ENCODE results near the gene SINHCAF.
"Not testable (repeated sequence)": the region's sequence is repeated elsewhere in the genome, so short reads cannot be mapped to it uniquely, and the experiment has no call there.

SINHCAF gene

DNA sequence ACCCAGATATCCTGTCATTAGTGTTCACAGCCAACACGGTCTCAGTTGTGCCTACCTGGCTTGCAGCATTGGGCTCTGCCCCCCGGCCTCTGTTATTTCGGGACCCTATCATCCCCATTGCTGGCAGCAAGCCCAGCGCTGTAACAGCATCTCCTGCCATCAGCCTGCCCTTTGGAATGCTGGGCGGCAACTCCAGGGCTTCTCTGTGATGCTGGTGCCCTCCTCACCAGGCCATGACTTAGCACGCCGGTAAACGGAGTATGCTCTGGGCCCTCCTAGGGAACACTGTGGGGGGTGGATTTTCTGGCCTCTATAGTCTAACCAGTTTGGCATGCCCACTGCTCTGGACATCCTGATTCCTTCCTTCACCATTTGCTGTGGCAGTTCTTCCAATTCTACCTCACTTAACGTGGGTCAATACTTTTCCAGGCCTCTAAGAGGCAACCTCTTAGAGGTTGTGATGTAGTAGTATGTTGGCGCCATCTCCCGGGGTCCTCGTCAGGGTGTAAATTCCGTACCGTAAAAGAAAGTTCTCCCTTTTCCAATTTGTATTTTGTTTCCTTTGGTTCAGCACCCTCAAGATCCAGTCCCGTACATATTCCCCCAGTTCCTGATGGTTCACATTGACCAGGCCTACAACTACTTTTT lies 80.0 kb downstream of the SINHCAF start:
- ATAC-seq: no peak
- TF ChIP-seq ZC3H10 (CRISPR knock-in tag; IDR thresholded peaks at IDR 0.05) (no peak), TOX (CRISPR knock-in tag; IDR thresholded peaks at IDR 0.05; ENCODE audit: borderline replicate concordance) (no peak), GLIS3 (CRISPR knock-in tag; IDR thresholded peaks at IDR 0.05) (no peak), ZFP30 (CRISPR knock-in tag; IDR thresholded peaks at IDR 0.05) (no peak), ZNF70 (CRISPR knock-in tag; IDR thresholded peaks at IDR 0.05) (no peak), SNAI2 (CRISPR knock-in tag; IDR thresholded peaks at IDR 0.05) (no peak), ZNF8 (CRISPR knock-in tag; IDR thresholded peaks at IDR 0.05) (no peak), OSR1 (CRISPR knock-in tag; IDR thresholded peaks at IDR 0.05) (no peak), ISL1 (CRISPR knock-in tag; IDR thresholded peaks at IDR 0.05) (no peak), TCF4 (CRISPR knock-in tag; IDR thresholded peaks at IDR 0.05; ENCODE audit: borderline replicate concordance) (no peak), BACH2 (CRISPR knock-in tag; IDR thresholded peaks at IDR 0.05; ENCODE audit: borderline replicate concordance) (no peak), ZFP3 (CRISPR knock-in tag; IDR thresholded peaks at IDR 0.05) (no peak)
- TF ChIP-seq, protein P1, sequence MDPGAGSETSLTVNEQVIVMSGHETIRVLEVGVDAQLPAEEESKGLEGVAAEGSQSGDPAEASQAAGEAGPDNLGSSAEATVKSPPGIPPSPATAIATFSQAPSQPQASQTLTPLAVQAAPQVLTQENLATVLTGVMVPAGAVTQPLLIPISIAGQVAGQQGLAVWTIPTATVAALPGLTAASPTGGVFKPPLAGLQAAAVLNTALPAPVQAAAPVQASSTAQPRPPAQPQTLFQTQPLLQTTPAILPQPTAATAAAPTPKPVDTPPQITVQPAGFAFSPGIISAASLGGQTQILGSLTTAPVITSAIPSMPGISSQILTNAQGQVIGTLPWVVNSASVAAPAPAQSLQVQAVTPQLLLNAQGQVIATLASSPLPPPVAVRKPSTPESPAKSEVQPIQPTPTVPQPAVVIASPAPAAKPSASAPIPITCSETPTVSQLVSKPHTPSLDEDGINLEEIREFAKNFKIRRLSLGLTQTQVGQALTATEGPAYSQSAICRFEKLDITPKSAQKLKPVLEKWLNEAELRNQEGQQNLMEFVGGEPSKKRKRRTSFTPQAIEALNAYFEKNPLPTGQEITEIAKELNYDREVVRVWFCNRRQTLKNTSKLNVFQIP (CRISPR knock-in tag; IDR thresholded peaks at IDR 0.05; ENCODE audit: borderline replicate concordance, low read depth): no peak
- TF ChIP-seq, protein P2, sequence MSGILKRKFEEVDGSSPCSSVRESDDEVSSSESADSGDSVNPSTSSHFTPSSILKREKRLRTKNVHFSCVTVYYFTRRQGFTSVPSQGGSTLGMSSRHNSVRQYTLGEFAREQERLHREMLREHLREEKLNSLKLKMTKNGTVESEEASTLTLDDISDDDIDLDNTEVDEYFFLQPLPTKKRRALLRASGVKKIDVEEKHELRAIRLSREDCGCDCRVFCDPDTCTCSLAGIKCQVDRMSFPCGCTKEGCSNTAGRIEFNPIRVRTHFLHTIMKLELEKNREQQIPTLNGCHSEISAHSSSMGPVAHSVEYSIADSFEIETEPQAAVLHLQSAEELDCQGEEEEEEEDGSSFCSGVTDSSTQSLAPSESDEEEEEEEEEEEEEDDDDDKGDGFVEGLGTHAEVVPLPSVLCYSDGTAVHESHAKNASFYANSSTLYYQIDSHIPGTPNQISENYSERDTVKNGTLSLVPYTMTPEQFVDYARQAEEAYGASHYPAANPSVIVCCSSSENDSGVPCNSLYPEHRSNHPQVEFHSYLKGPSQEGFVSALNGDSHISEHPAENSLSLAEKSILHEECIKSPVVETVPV (CRISPR knock-in tag; IDR thresholded peaks at IDR 0.05): no peak

DNA sequence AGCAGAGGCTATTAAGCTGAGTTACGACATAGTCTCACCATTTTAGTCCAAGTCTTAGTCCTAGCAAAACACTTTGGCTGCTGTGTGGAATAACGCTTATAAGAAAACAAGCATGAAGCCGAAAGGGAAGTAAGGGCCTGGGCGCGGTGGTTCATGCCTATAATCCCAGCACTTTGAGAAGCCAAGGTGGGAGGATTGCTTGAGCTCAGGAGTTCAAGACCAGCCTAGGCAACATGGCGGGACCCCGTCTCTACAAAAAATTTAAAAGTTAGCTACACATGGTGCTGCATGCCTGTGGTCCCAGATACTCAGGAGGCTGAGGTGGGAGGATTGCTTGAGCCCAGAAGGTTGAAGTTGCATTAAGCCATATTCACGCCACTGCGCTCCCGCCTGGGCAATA lies 83.5 kb downstream of the SINHCAF start:
- ATAC-seq: not testable (repeated sequence)

DNA sequence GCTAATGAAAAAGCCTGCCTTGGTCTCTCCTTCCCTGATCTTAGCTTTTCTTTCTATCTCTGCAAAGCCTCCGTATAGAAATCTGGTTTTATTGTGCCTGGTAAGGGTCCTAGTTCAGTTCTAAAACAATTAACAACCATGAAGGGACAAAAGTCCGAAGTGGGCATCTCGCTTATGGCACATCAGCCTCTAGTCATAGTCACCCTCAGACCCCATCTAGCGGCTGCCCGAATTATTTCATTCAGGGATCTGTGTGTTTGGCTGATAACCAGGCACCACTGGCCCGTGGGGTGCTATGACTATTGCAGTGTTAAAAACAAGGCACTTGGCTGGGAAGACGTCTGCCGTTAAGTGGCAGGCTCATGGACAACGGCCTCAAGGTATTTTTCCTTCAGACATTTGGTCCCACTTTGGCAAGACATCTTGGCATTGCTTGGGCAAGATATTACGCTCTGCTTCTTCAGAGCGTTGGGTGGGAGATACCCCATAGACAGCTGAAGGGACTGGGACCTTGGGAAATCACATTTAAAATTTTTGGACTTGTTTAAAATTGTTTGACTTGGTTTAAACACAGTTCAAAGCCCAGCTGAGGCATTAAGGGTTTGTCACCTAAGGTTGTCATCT lies 87.1 kb downstream of the SINHCAF start:
- ATAC-seq: peak; percentile 90
- no peak for TF ChIP-seq TOX (CRISPR knock-in tag; IDR thresholded peaks at IDR 0.05; ENCODE audit: borderline replicate concordance)
- TF ChIP-seq, protein P1 (CRISPR knock-in tag; IDR thresholded peaks at IDR 0.05; ENCODE audit: borderline replicate concordance, low read depth): no peak
- TF ChIP-seq PPARA (CRISPR knock-in tag; IDR thresholded peaks at IDR 0.05; ENCODE audit: borderline replicate concordance): no peak
- no peak for TF ChIP-seq ARNTL (CRISPR knock-in tag; IDR thresholded peaks at IDR 0.05; ENCODE audit: borderline replicate concordance, low read depth)
- no peak for TF ChIP-seq GLIS3 (CRISPR knock-in tag; IDR thresholded peaks at IDR 0.05)
- no peak for TF ChIP-seq RARB (CRISPR knock-in tag; IDR thresholded peaks at IDR 0.05)
- TF ChIP-seq BACH2 (CRISPR knock-in tag; IDR thresholded peaks at IDR 0.05; ENCODE audit: borderline replicate concordance): no peak
- TF ChIP-seq ZNF8 (CRISPR knock-in tag; IDR thresholded peaks at IDR 0.05): no peak

DNA sequence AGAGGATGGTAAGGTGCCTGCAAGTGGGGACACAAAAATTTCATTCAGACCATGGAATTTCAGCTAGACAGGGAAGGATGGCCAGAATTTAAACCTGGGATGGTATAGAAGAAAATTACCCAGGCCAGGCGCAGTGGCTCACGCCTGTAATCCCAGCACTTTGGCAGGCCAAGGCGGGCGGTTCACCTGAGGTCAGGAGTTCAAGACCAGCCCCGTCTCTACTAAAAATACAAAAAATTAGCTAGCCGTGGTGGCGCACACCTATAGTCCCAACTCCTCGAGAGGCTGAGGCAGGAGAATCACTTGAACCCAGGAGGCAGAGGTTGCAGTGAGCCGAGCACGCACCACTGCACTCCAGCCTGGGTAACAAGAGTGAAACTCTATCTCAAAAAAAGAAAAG lies 87.6 kb downstream of the SINHCAF start:
- not testable (repeated sequence) for ATAC-seq

DNA sequence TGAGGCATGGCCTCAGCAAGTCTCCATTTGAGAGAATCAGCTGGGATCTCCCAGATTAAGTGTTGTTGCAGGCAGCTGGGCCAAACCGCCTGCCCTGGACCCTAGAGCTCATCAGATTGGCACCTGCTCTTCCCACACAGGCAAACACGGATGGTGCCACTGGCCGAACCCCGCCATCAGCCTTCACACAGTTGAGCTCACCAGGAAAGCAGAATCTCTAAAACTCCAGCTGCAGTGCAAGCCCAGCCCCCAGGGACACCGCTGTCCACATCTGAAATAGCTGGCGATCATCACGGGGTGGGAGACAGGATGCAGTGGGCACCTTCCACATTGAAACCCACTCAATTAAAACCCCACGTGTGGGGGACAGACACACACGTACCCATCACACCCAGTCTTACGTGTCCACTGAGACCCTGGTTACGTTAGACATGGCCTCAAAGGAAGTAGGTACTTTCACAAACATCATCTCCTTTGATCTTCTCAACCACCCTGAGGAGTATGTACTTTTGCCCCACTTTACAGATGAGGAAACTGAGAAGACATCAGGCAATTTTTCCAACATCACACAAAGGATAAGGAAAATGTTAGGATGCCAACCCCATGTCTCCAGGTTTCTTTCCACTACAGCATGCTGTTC lies 88.8 kb downstream of the SINHCAF start:
- no peak for ATAC-seq
- TF ChIP-seq ZFP3 (CRISPR knock-in tag; IDR thresholded peaks at IDR 0.05): no peak
- no peak for TF ChIP-seq ZNF8 (CRISPR knock-in tag; IDR thresholded peaks at IDR 0.05)
- no peak for TF ChIP-seq ESRRG (CRISPR knock-in tag; IDR thresholded peaks at IDR 0.05)
- no peak for TF ChIP-seq GLIS3 (CRISPR knock-in tag; IDR thresholded peaks at IDR 0.05)
- no peak for TF ChIP-seq ARNTL (CRISPR knock-in tag; IDR thresholded peaks at IDR 0.05; ENCODE audit: borderline replicate concordance, low read depth)
- TF ChIP-seq, protein P3, sequence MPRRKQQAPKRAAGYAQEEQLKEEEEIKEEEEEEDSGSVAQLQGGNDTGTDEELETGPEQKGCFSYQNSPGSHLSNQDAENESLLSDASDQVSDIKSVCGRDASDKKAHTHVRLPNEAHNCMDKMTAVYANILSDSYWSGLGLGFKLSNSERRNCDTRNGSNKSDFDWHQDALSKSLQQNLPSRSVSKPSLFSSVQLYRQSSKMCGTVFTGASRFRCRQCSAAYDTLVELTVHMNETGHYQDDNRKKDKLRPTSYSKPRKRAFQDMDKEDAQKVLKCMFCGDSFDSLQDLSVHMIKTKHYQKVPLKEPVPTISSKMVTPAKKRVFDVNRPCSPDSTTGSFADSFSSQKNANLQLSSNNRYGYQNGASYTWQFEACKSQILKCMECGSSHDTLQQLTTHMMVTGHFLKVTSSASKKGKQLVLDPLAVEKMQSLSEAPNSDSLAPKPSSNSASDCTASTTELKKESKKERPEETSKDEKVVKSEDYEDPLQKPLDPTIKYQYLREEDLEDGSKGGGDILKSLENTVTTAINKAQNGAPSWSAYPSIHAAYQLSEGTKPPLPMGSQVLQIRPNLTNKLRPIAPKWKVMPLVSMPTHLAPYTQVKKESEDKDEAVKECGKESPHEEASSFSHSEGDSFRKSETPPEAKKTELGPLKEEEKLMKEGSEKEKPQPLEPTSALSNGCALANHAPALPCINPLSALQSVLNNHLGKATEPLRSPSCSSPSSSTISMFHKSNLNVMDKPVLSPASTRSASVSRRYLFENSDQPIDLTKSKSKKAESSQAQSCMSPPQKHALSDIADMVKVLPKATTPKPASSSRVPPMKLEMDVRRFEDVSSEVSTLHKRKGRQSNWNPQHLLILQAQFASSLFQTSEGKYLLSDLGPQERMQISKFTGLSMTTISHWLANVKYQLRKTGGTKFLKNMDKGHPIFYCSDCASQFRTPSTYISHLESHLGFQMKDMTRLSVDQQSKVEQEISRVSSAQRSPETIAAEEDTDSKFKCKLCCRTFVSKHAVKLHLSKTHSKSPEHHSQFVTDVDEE (CRISPR knock-in tag; IDR thresholded peaks at IDR 0.05): no peak
- no peak for TF ChIP-seq PPARA (CRISPR knock-in tag; IDR thresholded peaks at IDR 0.05; ENCODE audit: borderline replicate concordance)
- no peak for TF ChIP-seq ISL1 (CRISPR knock-in tag; IDR thresholded peaks at IDR 0.05)
- no peak for TF ChIP-seq RARB (CRISPR knock-in tag; IDR thresholded peaks at IDR 0.05)

Measured in SK-N-SH treated with all-trans-retinoic acid at 6 μM for 48 hours (cell line).